ENCODE data around the gene GABPB1.

DNA sequence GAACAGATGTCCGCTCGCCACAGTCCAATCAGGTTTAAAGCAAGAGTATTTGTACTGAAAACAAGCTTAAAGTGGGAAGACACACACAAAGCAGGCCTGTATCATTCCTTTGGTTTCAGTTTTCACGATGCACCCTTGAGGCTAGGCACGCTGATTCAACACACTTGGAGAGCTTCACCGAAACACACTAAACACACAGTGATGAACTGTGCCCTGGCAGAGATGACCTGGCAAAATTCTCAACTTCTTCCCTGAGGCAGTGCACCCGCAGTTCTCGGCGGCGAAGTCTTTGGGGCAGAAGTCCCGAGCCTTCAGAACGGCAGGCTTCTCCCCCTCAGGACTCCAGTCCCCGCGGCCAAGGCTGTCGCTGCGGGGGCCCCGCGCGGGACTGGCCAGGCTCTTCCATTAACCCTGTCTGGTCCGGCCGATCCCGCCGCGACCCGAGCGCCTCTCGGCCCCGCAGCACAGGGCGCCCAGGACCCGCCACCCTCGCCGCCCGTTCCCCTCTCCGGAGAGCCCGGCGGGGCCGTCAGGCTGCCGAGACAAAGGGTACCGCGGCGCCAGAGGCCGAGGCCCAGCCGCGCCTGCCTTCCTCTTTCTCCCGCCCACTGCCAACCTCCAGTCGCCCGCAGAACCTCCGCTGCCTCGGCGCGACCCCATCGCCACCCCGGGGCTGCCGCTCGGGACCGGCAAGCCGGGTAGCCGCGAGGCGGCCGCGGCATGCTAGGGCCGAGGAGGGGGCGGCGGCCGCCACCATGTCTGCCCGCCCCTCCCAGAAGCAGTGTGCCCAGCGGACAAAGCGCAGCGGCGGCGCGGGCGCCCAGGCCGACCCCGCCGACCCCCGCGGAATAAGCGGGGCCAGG lies 792 bp downstream of the GABPB1 start:
- TF ChIP-seq CTCF (IDR thresholded peaks at IDR 0.05; ENCODE audit: borderline replicate concordance, extremely low read depth, low read length, poor library complexity, severe bottlenecking) (no peak), EZH2 (IDR thresholded peaks at IDR 0.05; ENCODE audit: borderline replicate concordance, low read depth, low read length, severe bottlenecking) (no peak)
